Right cardiac atrium (tissue), 5 donors: Measurements from ENCODE around the gene GSG1. TPM values are rescaled to one million over a fixed set of nuclear protein-coding genes. Genes with fewer than 3 reads are reported as not detected.

Source experiments
- ATAC-seq, 2 donors: fragments of 200-7000 bp; cut with Tn5 transposase; one replicate each; pipeline versions ENCODE4 v1.8.0 to v1.9.1; 2020; ENCODE audit warnings: moderate library complexity in 2 of 2, mild to moderate bottlenecking in 1 of 2
- DNase-seq, 3 donors: peaks; one replicate each; pipeline ENCODE4 v3.0.0-alpha.2; 2020
- H3K27ac ChIP-seq: one replicate; pipeline ENCODE4 v1.5.1; 2013; ENCODE audit warnings: mild to moderate bottlenecking, low read length, control low read depth, moderate library complexity
- H3K27me3 ChIP-seq: one replicate; pipeline ENCODE4 v1.6.1; 2013; ENCODE audit not compliant: control insufficient read depth, insufficient read depth
- H3K4me1 ChIP-seq: one replicate; pipeline ENCODE4 v1.6.1; 2013; ENCODE audit warnings: low read length; ENCODE audit not compliant: control insufficient read depth, insufficient read depth
- H3K4me3 ChIP-seq: one replicate; pipeline ENCODE4 v1.5.1; 2013; ENCODE audit warnings: low read length, control low read depth
- H3K9me3 ChIP-seq: one replicate; pipeline ENCODE4 v1.6.1; 2013; ENCODE audit warnings: low read length; ENCODE audit not compliant: control insufficient read depth
- WGBS: extraction: QIAGEN DNeasy Blood & Tissue Kit; methylation state at CpG from one replicate; pipeline ENCODE4 v1.1.7; 2013; 5-methylcytosine and 5-hydroxymethylcytosine counted together
- intact Hi-C, 4 donors: fragments of 100-400 bp; cut with DNase I; formaldehyde crosslinking; loops; one replicate each; pipeline versions ENCODE4 v1.11.0 to v1.14.0; 2022 to 2023
- polyA plus RNA-seq: library from polyadenylated mRNA; stranded (reverse); fragments of 200-250 nt; gene quantifications from one replicate; pipeline ENCODE4 v1.2.3, GENCODE V29; 2013
- total RNA-seq, 4 donors: library from RNA; stranded (reverse); fragmentation: NEBNext Ultra II Directional; extraction: Animal tissue kit (Norgen Biotek cat#: 25700); gene quantifications; one replicate each; pipeline ENCODE4 v1.2.1, GENCODE V29; 2021
- donor health status: healthy with polysubstance abuse.
- donor health status: DM: no; HTN: yes; CAD: no.
- donor health status: DM: no; HTN: no; CAD: no.
- donor health status: DM: no; HTN: yes; CAD: no; lungs with severe emphysema.
- donor health status: DM: yes; HTN: yes; CAD: no.

The GSG1 gene
- total and polyA plus RNA-seq, 5 donors, result 0.07 TPM; not detected in 4

DNA sequence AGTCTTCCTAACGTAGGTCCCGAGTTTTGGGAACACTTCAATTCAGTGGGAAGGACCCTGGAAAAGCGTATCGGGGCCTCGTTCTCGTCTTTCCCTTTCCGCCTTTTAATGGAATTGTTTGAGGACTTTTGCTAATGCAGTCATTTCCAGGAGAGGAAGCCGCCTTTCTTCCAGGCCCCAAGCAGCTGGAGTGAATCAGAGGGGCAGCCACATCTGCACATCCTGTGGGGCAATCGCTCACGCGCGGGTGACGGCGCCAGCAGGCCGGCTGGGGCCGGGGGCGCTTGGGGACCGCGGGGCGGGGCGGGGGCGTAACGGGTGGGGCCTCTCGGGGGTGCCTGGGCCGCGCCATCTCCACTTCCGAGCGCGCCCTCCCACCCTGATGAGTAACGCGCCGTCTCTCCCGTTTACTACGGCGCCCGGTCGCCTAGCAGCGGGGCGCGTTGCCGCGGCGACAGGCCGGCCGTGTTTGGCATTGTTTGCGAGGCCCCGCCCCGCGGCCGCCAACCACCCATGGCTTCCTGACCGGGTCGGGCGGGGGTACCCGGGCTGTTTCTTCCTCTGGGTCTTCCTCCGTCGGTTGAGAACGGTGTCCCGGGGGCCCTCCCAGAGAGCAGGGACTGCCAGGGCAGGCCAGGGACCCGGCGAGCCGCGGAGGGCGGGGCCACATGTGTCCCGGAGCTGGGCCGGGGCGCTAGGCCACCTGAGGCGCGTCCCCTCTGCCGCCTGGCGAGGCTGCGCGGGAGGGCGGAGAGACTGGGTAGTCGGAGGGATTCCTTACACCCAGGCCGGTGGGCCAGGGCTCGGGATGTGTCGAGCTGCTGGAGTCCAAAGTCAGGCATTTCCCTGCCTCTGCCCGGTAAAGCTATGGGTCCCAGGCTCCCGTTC is 2.3 kb downstream of the GSG1 start:
- Histone ChIP-seq H3K27ac (peak overlapping the region; percentile 97), H3K9me3 (no peaks in the 10 kb centered on the region), H3K4me3 (peak overlapping the region; percentile 23), H3K4me1 (peaks cover 13% of the 10 kb centered on the region), H3K27me3 (no peaks in the 10 kb centered on the region)
- intact Hi-C loops, result loop anchor here in 3 of 4 donors (5.0 to 10.0 kb wide), 3 partner anchors 46 to 96 kb away; partner anchors contain the start of gene EMP1 (in 1 of the 3)
- DNase-seq (peak; percentile 96 to 97 (median 97)), ATAC-seq (peak; percentile 91 to 93)
- 2% methylated on average over 79 of the region's 79 CpGs for WGBS

DNA sequence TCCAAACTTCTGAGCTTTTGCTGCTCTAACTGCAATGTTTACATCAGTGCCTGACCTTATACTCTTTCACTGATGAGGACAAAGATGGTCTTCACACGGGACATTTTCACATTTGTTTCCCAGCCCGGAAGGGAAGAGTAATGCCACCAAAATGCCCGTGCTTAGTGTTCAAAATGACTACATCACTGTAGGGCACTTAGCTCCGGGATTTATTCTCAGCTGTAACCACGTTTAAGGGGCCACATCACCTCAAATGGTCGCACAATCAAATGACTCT is 2.9 kb downstream of the GSG1 start:
- intact Hi-C loops, result loop anchor here in 3 of 4 donors (5.0 to 10.0 kb wide), 3 partner anchors 47 to 97 kb away; partner anchors contain the start of gene EMP1 (in 1 of the 3)
- ATAC-seq, result no peak
- 12% methylated on average over 6 of the region's 6 CpGs for WGBS

DNA sequence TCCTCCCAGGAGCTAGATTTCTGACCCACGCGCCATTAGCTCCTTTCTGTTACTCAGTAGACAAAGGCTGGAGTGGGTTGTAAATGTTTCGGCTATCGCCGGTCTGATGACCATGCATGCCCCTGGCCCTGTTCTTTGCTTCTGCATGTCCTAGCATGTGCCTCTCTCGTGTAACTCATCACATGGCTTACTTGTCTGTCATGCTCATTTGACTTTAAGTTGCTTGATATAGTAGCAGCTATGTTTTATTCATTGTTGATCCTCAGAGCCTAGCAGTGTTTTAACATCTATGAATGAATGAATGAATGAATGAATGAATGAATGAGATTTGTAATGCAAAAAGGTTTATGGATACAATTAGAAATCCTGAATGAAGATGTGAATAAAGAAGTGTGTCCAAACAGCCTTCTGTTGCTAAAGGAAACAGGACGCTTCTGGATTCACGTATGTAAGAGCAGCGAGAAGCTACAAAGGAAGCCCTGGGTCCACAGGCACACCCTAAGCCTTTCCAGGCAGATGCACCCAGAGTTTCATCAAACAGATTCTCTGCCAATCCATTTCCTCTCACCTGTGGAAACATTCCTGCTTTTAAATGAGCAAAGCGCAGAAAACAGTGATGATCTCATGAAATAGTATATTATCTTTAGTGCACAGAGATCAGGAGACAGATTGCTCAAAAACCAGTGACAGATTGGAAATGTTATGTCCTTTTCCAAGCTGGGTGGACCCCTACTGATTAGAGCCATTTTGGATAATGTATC is 3.4 kb downstream of the GSG1 start:
- WGBS, result 75% methylated on average over 10 of the region's 10 CpGs
- H3K4me1 ChIP-seq, result peaks cover 13% of the 10 kb centered on the region
- DNase-seq, result no peak

More for the DNA sequence above, 2.9 kb downstream of the GSG1 start:
- DNase-seq, result no peak
- H3K27ac ChIP-seq, result peak overlapping the region; percentile 97
- H3K9me3 ChIP-seq, result no peaks in the 10 kb centered on the region
- no peaks in the 10 kb centered on the region for H3K27me3 ChIP-seq
- H3K4me1 ChIP-seq, result peaks cover 13% of the 10 kb centered on the region
- H3K4me3 ChIP-seq, result peak overlapping the region; percentile 23

DNA sequence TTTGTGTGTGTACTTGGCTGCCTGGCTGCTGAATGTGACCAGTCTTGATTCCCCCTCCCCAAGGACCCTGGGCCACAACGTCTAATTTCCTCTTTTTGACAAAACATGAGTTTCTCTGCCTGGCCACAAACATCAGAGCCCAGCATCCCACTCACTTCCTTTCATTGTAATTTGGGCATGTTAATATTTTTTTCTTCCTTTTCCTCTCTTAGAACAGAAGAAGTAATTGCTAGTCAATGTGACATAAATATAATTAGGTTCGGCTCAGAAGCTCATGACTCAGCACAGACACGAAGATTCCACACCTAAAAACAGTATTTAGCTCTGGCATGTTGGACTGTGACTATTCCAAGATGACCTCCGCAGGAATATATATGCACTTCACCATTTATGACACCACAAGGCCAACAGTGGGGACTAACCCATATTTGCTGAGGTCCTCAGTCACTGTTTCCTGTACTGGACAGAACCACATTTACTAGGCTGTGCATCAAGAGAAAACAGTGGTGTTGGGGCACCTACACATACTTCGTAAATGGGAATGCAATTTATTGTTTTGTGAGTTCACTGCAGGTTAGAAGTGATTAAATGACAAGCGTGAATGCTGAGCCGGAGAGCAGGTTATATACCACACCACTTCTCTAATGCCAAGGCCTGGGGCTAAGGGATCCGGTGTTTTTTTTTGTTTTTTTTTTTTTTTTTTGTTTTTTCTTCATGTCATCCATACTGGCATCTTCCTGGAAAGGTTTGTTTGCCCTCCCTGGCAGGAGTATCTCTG is 4.2 kb downstream of the GSG1 start:
- WGBS, result 49% methylated on average over 8 of the region's 8 CpGs
- ATAC-seq (no peak), DNase-seq (peak in 1 of 3 donors; percentile 53)
- H3K4me3 ChIP-seq, result no peak overlapping the region
- peak overlapping the region; percentile 97 for H3K27ac ChIP-seq
- H3K4me1 ChIP-seq, result peaks cover 13% of the 10 kb centered on the region
- no peaks in the 10 kb centered on the region for H3K9me3 ChIP-seq
- no peaks in the 10 kb centered on the region for H3K27me3 ChIP-seq
- intact Hi-C loops, result loop anchor here (5.0 to 10.0 kb wide), 3 partner anchors 103 to 184 kb away; no protein-coding TSS in a partner anchor

More for the DNA sequence above, 3.4 kb downstream of the GSG1 start:
- Histone ChIP-seq H3K27me3 (no peaks in the 10 kb centered on the region), H3K9me3 (no peaks in the 10 kb centered on the region), H3K4me3 (peak overlapping the region; percentile 23), H3K27ac (peak overlapping the region; percentile 97)
- intact Hi-C loops, result loop anchor here (5.0 to 10.0 kb wide), 6 partner anchors 47 to 185 kb away; partner anchors contain the start of gene EMP1 (in 1 of the 4)
- ATAC-seq, result no peak

DNA sequence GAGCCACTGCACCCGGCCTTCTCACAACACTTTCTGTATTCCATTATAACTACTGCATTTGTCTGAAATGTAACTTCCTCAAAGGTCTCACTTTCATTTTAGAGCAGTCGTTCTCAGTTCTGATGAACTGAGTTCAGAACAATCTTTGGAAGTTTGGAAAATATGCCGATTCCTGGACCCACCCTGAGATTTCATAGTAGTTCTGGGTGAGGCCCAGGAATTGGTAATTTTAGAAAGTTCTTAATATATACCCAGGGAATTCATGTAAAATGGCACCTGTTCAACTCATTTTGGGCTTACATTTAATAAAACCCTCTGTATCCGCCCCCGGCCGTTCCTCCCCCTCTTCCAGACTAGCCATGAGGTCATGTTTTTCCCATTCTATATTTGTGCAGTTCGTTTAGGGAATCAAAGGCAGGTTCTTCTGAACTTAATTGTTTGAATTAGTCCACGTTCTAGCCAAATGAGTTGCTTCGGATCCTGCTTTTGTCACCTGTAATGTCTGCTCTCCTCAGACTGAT is 5.9 kb downstream of the GSG1 start:
- 22% methylated on average over 9 of the region's 9 CpGs for WGBS
- Histone ChIP-seq H3K9me3 (no peaks in the 10 kb centered on the region), H3K27ac (peak overlapping the region; percentile 98), H3K27me3 (no peaks in the 10 kb centered on the region), H3K4me3 (peak overlapping the region; percentile 40), H3K4me1 (peaks cover 13% of the 10 kb centered on the region)
- intact Hi-C loops, result loop anchor here (5.0 to 10.0 kb wide), 3 partner anchors 105 to 183 kb away; no protein-coding TSS in a partner anchor
- DNase-seq (peak; percentile 40 to 78 (median 60)), ATAC-seq (no peak)

DNA sequence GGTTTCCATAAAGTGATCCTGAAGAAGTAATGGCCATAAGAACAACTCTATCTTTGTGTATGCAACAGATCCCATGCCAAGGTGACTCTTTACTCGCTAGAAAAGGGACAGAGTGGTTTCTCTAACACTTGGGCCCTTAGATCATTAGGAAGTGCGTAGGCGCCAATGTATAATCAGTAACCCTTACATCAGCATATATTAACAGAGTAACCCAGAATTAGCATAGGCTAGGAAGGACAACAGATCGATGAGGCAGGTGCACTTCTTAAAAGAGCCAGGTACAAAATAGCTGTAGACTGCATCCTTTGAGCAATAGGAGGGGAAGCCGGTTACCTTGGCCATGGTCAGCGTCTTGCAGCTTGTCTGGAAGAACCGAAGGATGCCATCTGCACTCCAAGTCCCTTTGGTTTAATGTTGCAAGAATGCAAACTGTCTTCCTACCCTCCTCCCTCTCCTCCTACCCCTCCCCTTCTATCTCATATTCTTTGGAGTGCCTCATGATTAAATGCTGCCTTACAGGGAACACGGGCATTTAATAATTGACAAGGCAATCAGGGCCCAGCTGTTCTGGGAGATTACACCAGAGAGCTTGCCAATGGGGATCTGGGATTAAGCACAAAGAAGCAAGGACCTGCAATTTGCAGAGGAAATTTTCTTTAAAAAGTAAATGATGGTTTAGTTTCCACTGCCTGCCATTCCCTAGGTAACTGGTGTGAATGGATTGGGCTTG is 8.0 kb downstream of the GSG1 start:
- peaks cover 13% of the 10 kb centered on the region for H3K4me1 ChIP-seq
- no peak overlapping the region for H3K4me3 ChIP-seq
- no peak for DNase-seq
- H3K27ac ChIP-seq, result no peak overlapping the region
- 75% methylated on average over 8 of the region's 8 CpGs for WGBS
- no peaks in the 10 kb centered on the region for H3K9me3 ChIP-seq
- no peak for ATAC-seq
- no peaks in the 10 kb centered on the region for H3K27me3 ChIP-seq
- intact Hi-C loops, result loop anchor here (5.0 to 10.0 kb wide), 3 partner anchors 107 to 181 kb away; no protein-coding TSS in a partner anchor

DNA sequence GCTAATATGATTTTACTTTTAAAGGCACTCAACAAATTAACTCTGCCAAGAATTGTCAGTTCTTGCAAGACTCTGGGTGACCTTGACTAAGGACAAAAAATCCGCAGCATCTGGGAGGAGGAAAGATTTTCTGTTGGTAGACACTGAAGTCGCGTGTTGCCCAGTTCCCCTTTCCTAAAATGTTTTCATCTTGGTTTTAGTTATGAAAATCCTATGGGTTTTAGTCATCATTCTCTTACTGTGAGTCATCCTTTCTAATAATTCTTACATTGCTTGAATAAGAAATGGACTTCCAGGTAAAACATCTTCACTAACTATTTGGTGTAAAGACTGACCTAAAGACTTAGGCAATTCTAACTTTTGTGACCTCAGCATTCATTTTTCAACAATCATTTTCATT is 9.1 kb downstream of the GSG1 start:
- WGBS, result 61% methylated on average over 3 of the region's 3 CpGs
- no peaks in the 10 kb centered on the region for H3K27me3 ChIP-seq
- H3K4me3 ChIP-seq, result no peak overlapping the region
- H3K4me1 ChIP-seq, result peaks cover 8% of the 10 kb centered on the region
- intact Hi-C loops, result loop anchor here in 2 of 4 donors (5.0 to 10.0 kb wide), 2 partner anchors 177 to 180 kb away; no protein-coding TSS in a partner anchor
- no peak overlapping the region for H3K27ac ChIP-seq
- no peaks in the 10 kb centered on the region for H3K9me3 ChIP-seq
- DNase-seq (no peak), ATAC-seq (no peak)

DNA sequence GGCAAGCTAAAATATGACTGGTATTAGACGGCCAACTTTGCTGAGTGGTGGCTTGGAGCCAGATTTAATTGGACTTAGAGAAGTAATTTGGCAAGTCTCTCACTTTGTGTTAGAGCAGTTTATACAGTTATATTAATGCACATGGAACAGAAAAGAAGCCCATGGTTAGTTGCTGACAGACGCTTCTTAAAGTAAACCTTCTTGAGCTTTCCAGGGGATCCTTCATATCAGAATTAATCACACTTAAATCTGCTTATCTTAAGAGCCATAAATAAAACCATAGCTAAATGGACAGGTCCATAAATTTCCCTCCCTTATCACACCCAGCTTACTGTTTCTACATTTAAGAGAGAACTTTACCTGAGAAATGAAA is 9.6 kb downstream of the GSG1 start:
- whole genome bisulfite sequencing, result 43% methylated on average over 2 of the region's 2 CpGs
- no peak overlapping the region for H3K4me3 ChIP-seq
- no peak for DNase-seq
- peaks cover 3% of the 10 kb centered on the region for H3K4me1 ChIP-seq
- intact Hi-C loops, result loop anchor here in 2 of 4 donors (5.0 to 10.0 kb wide), 2 partner anchors 177 to 179 kb away; no protein-coding TSS in a partner anchor
- no peak overlapping the region for H3K27ac ChIP-seq
- ATAC-seq, result no peak
- H3K27me3 ChIP-seq, result no peaks in the 10 kb centered on the region
- H3K9me3 ChIP-seq, result no peaks in the 10 kb centered on the region

DNA sequence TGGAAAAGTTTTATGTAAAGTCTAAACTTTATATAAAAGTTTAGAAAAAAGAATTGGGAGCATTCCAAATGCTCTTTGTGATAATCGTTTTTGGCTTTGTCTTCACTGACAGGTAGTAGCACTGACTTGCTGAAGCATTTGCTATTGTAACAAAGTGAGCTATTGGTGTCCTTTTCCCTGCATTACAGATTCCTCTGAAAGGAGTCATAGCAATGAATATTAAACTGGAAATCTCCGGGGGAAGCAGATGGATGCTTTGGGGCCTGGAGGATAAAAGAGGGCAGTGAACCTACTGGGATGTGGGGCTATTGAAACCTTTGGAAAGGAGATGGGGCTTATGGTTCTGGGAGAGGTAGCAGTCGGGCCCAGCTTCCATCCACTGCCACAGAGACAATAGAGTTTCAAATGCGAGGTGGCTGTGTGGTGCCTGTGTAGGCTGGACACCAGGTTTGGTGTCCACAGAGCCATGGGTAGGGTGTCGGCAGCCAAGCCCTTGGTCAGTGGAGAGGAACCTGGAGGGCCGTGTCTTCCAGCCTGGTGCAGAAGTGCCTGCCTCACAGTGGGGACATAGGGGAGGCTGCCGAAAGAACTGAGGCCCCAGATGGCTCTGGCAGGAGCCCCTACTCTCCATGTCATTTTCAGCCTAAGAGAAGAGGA is 10.1 kb downstream of the GSG1 start:
- H3K27ac ChIP-seq, result no peak overlapping the region
- no peaks in the 10 kb centered on the region for H3K27me3 ChIP-seq
- intact Hi-C loops, result loop anchor here in 2 of 4 donors (5.0 to 10.0 kb wide), 2 partner anchors 176 to 179 kb away; no protein-coding TSS in a partner anchor
- DNase-seq, result peak in 1 of 3 donors; percentile 46
- WGBS, result 67% methylated on average over 7 of the region's 7 CpGs
- no peaks in the 10 kb centered on the region for H3K4me1 ChIP-seq
- H3K4me3 ChIP-seq, result no peak overlapping the region
- H3K9me3 ChIP-seq, result no peaks in the 10 kb centered on the region
- no peak for ATAC-seq
